HT1080 (cell line): Measurements from ENCODE around the gene KLK1. TPM values are rescaled to one million over a fixed set of nuclear protein-coding genes. Genes with fewer than 3 reads are reported as not detected.

ENCODE experiments used
- DNase-seq: peaks from one replicate; pipeline ENCODE4 v3.0.0-alpha.2; 2015; ENCODE audit warnings: low read depth
- total RNA-seq: library from RNA; depleted of rRNA; stranded (reverse); fragments of >200 nt; shearing (Covaris generic); gene quantifications from 2 replicates; pipeline ENCODE4 v1.2.3, GENCODE V29; 2014

KLK1 gene
- total RNA-seq, 1 experiment from 2014 or later: not detected

- no peak for DNase-seq
Observed at GRCh38 chr19:50836543-50837195, 13.1 kb upstream of the KLK1 start.

DNA sequence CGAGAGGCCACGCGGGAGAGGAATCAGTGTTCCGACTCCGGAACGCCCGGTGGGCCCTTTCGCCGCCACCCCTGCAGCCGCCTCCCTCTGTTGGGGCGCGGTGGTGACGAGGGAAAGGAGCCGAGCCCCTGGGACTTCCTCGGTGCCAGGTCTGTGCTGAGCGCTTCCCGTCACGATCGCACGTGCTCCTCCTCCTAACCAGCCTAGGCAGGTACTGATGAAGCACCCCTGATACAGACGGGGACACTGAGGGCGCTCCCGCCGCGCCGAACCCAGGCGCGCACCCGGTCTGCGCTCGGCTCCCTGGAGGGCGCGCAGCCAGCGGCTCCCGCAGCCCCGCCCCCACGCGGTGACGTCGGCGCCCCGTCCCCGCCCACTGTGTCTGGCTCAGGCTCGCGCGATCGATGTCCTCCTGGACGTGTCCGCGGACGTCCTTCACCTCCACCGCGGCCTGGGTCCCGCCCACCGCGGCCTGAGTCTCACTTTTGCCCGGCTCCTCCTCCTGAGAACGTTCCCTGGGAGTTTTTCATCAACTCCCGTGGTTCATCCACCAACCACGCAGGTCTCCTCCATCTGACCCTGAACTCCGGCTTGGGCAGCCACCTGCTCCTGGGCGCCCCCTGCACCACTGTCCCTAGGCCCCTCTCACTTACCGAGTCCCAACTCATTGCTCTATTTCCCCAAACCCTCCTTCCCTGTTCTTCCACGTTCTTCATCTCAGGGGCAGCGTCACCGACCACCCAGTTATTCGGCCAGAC is 12.4 kb upstream of the KLK1 start:
- DNase-seq: peak; percentile 48

- DNase-seq: no peak
Observed at GRCh38 chr19:50835103-50835784, 11.7 kb upstream of the KLK1 start.

GRCh38 chr19:50833802-50834167 is 10.2 kb upstream of the KLK1 start:
- no peak for DNase-seq

- no peak for DNase-seq
Observed at GRCh38 chr19:50833117-50833801, 9.7 kb upstream of the KLK1 start, which contains the start of gene KLK15. TSS of gene KLK15 (minus strand) at chr19:50833574. CDS start at chr19:50831492, 2,082 bp downstream.

GRCh38 chr19:50832666-50833065 is 9.1 kb upstream of the KLK1 start:
- no peak for DNase-seq

DNA sequence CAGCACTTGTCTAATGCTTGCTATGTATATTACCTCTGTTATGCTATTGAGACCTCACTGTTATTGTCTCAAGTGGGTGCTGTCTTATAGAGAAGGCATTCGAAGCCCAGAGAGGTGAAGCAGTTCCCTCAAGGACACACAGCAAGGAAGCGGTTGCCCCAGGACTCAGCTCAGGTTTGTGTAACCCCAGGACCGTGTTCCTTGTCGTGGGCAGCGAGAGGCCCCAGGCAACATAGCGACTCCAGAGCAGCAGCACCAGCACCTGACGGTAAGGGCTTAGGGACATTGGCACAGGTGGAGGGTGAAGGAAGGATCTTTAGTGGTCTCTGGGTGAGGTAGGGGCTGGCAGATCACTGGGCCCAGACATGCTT is 7.4 kb upstream of the KLK1 start:
- no peak for DNase-seq

DNA sequence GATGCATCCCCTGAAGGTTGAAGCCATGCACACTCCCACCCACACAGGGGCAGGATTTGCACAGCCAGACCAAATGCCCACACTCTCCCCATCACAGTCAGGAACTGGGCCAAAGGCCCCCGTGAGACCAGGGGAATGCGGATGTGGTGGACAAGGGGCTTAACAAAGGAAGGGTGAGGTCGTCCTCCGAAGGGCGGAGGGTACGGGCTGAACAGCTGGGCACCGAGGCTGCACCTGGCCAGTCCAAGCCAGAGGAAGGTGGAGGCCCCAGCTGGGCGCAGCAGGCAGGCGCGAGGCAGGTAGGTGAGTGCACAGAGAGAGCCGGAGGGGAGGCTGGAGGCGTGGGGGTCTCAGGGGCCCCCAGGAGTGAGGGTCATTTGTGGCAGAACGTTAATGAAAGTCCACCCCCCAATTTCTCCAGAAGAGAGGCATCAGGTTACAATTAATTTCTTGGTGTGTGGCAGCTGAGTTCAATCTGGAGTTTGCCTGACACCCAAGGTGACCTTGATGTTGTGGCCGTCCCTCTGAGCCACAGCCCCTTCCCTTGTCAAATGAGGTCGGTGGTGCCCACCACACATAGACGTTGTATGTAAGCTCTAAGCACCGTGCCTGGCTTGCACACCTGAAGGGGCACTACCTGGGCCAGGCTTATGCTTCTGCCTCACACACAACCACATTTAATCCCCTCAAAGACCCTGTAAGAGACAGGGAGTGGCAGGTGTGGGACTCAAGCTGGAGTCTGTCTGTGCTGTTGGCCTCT is 6.9 kb upstream of the KLK1 start:
- DNase-seq: peak; percentile 41

GRCh38 chr19:50829801-50830200 is 6.2 kb upstream of the KLK1 start:
- DNase-seq: peak; percentile 16

DNA sequence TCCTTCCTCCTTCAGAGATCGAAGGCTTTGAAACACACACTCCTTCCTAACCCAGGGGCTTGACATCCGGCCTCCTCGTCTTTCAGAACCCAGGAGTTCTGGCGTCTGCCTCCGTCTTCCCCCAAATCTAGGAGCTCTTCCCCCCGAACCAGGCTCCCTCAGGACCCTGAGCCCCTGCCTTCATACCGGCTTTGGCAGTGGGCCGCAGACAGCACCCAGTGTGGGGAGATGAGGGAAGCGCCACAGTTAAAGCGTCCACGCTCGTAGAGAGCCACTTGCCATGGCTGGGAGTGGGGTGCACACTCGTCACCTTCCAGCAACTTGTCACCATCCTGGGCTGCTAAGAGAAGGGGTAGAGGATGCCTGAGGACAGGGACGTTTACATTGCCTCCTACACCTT is 3.9 kb upstream of the KLK1 start:
- DNase-seq: no peak

GRCh38 chr19:50826492-50827240 is 3.1 kb upstream of the KLK1 start:
- DNase-seq: no peak

- no peak for DNase-seq
Observed at GRCh38 chr19:50822661-50823208, 852 bp downstream of the KLK1 start.

DNA sequence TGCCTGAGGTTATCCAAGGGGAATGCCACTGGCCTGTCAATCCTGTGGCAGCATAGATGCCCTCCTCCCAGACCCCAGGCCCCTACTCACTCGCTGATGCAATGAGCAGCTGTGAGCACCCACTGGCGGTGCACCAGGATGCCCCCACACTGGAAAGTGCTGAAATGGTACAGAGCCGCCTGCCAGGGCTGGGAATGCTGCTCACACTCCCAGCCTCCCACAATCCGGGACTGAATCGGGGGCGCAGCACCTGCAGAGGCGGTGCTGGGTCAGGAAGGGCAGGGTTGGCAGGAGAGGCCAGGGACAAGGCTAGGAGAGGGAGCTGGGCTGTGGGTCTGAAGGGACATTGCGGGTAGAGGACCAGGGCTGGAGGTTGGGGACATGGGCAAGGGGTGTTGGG is 2.0 kb downstream of the KLK1 start:
- no peak for DNase-seq

- no peak for DNase-seq
Observed at GRCh38 chr19:50821248-50821612, 2.4 kb downstream of the KLK1 start.

DNA sequence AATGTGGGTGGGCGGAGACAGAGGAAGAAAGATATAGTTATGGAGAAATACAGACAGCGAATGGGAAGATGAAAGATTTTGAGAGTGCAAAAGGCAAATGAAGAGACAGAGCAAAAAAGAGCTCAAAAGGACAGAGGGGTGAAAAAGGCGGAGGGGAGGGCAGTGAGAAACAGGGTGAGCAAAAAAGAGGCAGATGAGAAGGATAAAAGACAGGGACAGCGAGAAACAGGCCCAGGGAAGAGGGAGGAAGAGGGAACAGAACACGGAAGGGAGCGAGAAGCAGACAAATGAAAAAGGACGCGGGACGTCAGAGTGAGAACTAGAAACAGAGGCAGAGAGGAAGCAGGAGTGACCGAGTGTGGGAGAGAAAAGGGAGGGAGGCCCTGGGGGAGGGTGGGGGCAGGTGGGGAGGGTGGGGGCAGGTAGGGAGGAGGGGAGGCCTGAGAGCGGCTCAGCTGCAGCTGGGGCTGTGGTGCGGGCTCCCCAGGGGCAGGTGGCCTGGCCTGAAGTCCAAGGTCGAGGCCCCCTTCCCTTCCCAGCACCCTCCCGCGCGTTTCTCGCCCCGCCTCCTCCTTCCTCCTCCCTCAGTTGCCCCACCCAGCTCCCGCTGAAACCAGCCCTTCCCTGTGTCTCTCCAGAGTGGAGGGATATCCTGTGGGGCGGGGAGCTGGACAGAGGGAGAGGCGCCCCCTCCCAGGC is 2.9 kb downstream of the KLK1 start:
- DNase-seq: no peak

DNA sequence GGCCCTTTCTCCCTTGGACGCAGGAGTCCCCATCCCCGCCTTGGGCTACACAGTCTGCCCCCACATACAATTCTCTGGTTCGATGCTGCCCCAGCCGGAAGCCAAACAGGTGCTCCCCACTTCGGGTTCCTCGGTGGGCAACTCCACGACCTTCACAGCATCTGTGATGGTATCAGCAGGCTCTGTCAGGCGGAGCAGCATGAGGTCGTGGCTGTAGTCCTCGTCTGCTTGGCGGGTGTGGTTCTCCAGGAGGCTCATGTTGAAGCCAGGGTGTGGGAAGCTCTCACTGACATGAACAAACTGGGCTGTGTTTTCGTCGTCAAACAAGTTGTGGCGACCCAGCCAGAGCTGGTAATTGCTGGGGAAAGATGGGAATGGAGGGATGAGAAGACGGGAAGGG is 3.5 kb downstream of the KLK1 start:
- DNase-seq: no peak

DNA sequence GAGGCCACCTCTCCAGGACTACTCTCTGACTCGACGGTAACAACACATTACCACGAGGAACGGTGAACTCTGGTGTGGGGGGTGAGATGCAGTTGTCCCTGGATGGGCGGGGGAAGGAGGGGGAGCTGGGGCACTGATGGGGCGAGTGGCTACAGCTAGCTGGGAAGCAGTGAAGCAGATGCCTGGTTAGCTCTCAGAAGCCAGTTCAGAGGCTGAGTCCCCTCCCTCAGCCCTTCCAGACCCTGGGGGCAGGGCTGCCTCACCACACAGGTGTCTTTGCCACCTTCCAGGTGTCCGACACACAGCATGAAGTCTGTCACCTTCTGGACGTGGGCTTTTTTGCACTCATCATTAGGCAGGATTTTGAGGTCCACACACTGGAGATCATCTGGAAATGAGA is 4.0 kb downstream of the KLK1 start:
- no peak for DNase-seq

- DNase-seq: no peak
Observed at GRCh38 chr19:50818859-50819472, 4.6 kb downstream of the KLK1 start.
